NB4 (cell line): ENCODE data around the gene HCLS1.

ENCODE experiments used
- MYC ChIP-seq: IDR thresholded peaks from 2 replicates; pipeline ENCODE4 v1.6.1; 2011; ENCODE audit warnings: low read depth, low read length
- POLR2A ChIP-seq: IDR thresholded peaks from 2 replicates; pipeline ENCODE4 v1.6.1; 2011; ENCODE audit warnings: mild to moderate bottlenecking; ENCODE audit not compliant: insufficient read length; ENCODE audit errors: extremely low read depth
- TF ChIP-seq, protein P1 (sequence below): IDR thresholded peaks from one replicate; pipeline ENCODE4 v1.5.1; 2012; ENCODE audit warnings: low read depth, low read length

GRCh38 chr3:121654493-121655385 is 6.0 kb downstream of the HCLS1 start:
- TF ChIP-seq, protein P1, sequence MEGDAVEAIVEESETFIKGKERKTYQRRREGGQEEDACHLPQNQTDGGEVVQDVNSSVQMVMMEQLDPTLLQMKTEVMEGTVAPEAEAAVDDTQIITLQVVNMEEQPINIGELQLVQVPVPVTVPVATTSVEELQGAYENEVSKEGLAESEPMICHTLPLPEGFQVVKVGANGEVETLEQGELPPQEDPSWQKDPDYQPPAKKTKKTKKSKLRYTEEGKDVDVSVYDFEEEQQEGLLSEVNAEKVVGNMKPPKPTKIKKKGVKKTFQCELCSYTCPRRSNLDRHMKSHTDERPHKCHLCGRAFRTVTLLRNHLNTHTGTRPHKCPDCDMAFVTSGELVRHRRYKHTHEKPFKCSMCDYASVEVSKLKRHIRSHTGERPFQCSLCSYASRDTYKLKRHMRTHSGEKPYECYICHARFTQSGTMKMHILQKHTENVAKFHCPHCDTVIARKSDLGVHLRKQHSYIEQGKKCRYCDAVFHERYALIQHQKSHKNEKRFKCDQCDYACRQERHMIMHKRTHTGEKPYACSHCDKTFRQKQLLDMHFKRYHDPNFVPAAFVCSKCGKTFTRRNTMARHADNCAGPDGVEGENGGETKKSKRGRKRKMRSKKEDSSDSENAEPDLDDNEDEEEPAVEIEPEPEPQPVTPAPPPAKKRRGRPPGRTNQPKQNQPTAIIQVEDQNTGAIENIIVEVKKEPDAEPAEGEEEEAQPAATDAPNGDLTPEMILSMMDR, result no peak
- no peak for TF ChIP-seq POLR2A
- TF ChIP-seq MYC, result no peak
